HG02970 (cell line): Measurements from ENCODE around the gene MYLK.
"Not testable (repeated sequence)": the region's sequence is repeated elsewhere in the genome, so short reads cannot be mapped to it uniquely, and the experiment has no call there.

Experiments used
- ATAC-seq: cut with Tn5 transposase; IDR thresholded peaks from one replicate; pipeline ENCODE4 v1.9.1; 2021; ENCODE audit warnings: mild to moderate bottlenecking, moderate library complexity, moderate number of reproducible peaks; ENCODE audit not compliant: unreplicated experiment, low FRiP score

Gene MYLK

GRCh38 chr3:123755501-123755900 is 128.6 kb downstream of the MYLK start:
- no peak for ATAC-seq

- ATAC-seq, result no peak
These were observed 129.0 kb downstream of the MYLK start for GRCh38 chr3:123755085-123755484.

- no peak for ATAC-seq
These were observed 130.8 kb downstream of the MYLK start for GRCh38 chr3:123753286-123753685.

- no peak for ATAC-seq
These were observed 131.9 kb downstream of the MYLK start for GRCh38 chr3:123752228-123752627.

- ATAC-seq, result no peak
These were observed 132.7 kb downstream of the MYLK start for GRCh38 chr3:123751433-123751832.

- ATAC-seq, result no peak
These were observed 133.3 kb downstream of the MYLK start for GRCh38 chr3:123750659-123751420.

GRCh38 chr3:123750209-123750608 is 133.9 kb downstream of the MYLK start:
- ATAC-seq, result no peak

GRCh38 chr3:123749711-123750110 is 134.4 kb downstream of the MYLK start:
- no peak for ATAC-seq

- ATAC-seq, result no peak
These were observed 138.8 kb downstream of the MYLK start for GRCh38 chr3:123745184-123745855.

GRCh38 chr3:123744064-123744463 is 140.1 kb downstream of the MYLK start:
- ATAC-seq, result no peak

GRCh38 chr3:123743121-123743520 is 141.0 kb downstream of the MYLK start:
- ATAC-seq, result no peak

- no peak for ATAC-seq
These were observed 143.1 kb downstream of the MYLK start for GRCh38 chr3:123741041-123741511.

GRCh38 chr3:123740391-123740822 is 143.7 kb downstream of the MYLK start:
- no peak for ATAC-seq

- no peak for ATAC-seq
These were observed 144.4 kb downstream of the MYLK start for GRCh38 chr3:123739754-123740153.

- no peak for ATAC-seq
These were observed 145.0 kb downstream of the MYLK start for GRCh38 chr3:123739106-123739505.

- not testable (repeated sequence) for ATAC-seq
These were observed 145.6 kb downstream of the MYLK start for GRCh38 chr3:123738522-123738921.

GRCh38 chr3:123737168-123737567 is 147.0 kb downstream of the MYLK start:
- ATAC-seq, result no peak

GRCh38 chr3:123735456-123735855 is 148.7 kb downstream of the MYLK start:
- ATAC-seq, result no peak

- no peak for ATAC-seq
These were observed 149.6 kb downstream of the MYLK start for GRCh38 chr3:123734527-123734902.

GRCh38 chr3:123733805-123734526 is 150.2 kb downstream of the MYLK start:
- no peak for ATAC-seq

GRCh38 chr3:123733341-123733740 is 150.8 kb downstream of the MYLK start:
- no peak for ATAC-seq
